ENCODE results near the gene RDX.
"Not testable (repeated sequence)": the region's sequence is repeated elsewhere in the genome, so short reads cannot be mapped to it uniquely, and the experiment has no call there.

Gene RDX

DNA sequence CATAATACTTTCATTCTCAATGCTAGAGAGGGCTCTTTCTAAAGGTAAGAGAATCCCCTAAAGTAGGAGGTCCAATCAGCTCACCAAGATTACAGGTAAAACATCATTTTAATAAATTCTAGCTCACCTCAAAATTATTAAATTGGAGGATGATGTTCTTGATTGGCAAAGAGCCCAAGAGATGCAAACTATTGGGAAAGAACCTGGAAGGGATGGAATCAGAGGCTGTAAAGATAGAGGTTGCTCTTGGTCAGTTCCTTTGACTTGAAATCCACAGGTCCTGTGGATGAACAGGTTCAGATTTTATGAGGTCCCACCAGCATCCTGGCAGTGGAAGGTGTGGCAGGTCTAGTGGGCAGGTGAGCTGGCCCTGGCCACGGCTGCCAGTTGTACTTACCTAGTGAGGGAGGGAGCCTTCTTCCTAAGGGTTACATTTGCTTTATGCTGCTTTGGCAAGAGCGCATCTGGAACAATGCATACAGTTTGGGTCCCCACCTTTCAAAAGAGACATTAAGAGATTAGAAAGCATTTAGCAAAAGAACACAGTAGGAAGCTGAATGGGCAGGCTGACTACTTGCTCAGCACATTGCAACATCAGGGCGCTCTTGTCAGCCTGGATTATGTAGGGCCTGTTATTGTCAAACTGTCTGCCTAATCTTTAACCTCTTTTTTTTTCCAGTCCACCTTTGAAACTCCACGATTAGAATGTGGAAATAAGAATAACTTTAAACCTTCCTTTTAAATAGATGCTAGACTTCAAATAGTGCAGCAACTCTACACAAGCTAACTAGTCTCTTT is 97.0 kb downstream of the RDX start:
- DNase-seq: no peak

DNA sequence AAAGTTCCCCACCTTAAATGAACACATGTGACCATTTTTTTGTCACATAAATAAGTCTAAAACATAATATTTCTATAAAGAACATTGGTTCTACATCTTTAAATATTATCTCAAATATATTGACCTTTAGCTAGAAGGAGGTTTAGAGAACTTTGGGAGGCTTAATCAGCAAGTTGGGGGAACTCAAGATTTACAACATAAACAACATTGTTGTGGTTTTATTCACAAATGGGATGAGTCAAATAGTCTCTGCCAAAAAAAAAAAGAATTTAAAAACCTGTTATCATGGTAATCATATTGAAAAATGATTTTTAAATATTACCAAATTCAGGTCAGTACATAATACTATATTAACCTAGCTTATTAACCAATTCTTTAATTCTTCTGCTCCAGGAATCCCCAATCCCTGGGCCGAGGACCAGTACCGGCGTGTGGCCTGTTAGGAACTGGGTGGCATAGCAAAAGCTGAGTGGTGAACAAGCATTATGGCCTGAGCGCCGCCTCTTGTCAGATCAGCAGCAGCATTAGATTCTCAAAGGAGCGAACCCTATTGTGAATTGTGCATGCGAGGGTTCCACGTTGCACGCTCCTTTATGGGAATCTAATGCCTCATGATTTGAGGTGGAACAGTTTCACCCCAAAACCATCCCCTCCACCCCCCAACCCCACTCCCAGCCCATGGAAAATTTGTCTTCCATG is 98.2 kb downstream of the RDX start:
- no peak for DNase-seq

DNA sequence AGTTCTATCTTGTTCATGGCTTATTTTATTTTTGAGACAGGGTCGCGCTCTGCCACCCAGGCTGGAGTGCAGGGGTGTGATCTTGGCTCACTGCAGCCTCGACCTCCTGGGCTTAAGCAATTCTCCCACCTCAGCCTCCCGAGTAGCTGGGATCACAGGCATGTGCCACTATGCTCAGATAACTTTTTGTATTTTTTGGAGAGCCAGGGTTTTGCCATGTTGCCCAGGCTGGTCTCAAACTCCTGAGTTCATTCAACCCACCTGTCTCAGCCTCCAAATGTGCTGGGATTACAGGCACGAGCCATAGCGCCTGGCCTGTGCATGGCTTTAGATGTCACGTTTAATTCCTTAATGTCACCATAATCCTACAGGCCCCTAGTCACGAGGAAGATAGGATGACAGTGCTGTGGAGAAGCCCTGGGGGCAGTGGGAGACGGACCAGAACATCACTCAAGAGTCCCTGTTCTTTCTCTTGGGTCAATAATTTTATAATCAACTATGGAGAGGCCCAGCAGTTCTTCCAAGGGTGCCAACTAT is 99.5 kb downstream of the RDX start:
- DNase-seq: no peak

DNA sequence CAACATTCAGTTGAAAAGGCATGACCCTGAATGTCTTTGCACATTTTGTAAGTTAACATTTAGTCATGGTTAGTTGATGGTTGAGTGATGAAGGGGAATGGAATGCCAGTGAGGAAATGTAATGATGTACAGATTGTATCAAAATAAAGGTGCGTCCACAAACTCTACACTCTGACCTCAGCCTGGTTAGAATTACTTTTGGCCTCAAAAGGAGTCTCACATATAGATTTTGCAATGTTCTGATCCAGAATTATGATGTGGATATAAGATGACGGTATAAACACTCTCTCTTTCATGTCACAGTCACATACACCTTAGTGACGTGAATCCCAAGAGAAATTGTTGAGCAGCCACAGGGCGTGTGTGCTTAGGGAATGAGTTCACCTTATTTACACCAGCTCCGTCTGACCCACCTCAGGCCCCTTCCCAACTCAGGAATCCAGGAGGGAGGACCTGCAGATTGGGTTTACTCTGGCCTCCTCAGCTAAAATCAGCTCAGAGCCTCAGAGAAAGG is 100.1 kb downstream of the RDX start:
- no peak for DNase-seq

DNA sequence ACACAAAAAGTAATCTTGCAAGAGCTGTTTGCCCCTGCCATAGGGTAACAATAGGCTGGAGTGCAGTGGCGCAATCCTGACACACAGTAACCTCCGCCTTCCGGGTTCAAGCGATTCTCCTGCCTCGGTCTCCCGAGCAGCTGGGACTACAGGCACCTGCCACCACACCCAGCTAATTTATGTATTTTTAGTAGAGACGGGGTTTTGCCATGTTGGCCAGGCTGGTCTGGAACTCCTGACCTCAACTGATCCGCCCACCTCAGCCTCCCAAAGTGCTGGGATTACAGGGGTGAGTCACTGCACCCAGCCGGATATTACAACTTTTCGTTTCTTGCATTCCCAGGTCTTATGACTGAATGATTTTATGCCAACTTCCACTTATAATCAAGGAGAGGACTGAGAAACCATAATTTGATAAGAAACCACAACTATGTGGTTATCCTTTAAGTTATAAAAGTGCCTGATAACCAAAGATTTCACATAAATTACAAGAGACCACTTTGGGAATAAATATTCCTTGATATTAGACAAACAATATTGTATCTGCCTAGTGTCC is 102.1 kb downstream of the RDX start:
- DNase-seq: not testable (repeated sequence)

DNA sequence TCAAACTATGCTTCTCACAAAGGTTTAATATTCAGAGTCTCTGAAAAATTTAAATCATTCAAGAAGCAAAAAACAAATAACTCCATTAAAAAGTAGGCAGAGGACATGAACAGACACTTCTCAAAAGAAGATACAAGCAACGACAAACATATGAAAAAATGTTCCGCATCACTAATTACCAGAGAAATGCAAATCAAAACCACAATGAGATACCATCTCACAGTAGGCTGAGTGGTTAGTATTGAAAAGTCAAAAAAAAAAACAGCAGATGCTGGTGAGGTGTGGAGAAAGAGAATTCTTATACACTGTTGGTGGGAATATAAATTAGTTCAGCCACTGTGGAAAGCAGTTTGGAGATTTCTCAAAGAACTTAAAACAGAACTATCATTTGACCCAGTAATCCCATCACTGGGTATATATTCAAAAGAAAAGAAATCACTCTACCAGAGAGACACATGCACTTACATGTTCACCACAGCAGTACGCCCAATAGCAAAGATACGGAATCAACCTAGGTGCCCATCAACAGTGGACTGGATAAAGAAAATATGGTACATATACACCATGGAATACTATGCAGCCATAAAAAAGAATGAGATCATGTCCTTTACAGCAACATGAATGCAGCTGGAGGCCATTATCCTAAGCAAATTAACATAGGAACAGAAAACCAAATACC is 103.7 kb downstream of the RDX start:
- DNase-seq: not testable (repeated sequence)

DNA sequence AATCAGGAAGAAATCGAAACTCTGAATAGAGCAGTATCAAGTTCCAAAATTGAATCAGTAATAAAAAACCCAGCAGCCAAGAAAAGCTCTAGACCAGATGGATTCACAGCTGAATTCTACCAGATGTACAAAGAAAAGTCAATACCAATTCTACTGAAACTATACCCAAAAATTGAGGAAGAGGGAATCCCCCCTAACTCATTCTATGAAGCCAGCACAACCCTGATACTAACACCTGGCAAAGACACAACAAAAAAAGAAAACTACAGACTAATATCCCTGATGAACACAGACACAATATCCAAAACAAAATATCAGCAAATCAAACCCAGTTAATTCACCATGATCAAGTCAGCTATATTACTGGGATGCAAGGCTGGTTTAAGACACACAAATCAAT is 105.5 kb downstream of the RDX start:
- DNase-seq: no peak

DNA sequence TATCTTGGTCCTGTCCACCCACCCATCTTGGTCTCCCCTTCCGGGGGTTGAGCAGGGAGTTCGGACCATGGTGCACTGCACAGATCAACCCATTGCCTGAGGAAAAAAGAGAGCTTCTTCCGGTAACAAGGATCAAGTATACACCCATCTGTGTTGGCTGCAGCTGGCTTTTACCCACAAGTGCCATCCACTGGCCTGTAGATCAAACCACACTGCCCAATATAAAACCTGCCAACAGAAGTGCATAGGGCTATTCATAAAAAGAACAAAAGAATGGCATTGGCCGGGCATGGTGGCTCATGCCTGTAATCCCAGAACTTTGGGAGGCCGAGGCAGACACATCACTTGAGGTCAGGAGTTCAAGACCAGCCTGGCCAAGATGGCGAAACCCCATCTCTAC is 108.7 kb downstream of the RDX start:
- no peak for DNase-seq

DNA sequence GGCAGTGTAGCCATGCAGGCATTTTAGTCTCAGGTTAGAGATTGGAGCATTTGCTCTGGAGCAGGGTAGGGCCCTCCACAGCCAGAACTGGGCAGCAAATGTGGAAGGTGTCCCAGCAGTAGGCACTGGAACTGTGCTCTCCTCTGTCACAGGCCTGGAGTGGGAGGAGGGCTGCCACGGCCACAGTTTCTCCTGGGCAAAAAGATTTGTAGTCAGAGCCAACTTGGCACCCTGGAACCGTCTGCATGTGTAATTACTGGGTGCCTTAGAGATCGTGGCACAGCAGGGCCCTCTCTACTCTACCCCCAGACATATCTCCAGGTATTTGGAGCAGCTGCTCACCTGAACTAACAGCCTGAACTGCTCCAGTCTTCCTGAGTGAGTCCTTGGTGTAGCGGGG is 109.5 kb downstream of the RDX start:
- no peak for DNase-seq

DNA sequence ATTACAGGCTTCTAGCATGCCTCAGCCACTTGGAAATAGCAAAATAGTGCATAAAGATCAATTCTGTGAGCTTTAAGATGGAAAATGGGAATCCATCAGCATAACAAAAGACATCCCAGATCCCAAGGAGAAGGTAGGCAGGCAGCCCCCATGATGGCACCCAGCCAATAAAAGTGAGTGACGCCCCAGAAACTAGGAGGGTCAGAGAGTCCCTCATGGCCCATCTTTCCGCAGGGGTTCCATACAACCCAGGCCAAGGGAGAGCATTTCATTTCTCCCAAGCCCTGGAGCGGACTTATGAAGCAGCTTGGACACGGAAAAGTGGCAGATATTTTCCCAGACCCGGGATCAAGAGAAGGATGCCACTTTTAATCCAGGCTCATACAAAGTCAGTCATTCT is 110.0 kb downstream of the RDX start:
- DNase-seq: no peak

DNA sequence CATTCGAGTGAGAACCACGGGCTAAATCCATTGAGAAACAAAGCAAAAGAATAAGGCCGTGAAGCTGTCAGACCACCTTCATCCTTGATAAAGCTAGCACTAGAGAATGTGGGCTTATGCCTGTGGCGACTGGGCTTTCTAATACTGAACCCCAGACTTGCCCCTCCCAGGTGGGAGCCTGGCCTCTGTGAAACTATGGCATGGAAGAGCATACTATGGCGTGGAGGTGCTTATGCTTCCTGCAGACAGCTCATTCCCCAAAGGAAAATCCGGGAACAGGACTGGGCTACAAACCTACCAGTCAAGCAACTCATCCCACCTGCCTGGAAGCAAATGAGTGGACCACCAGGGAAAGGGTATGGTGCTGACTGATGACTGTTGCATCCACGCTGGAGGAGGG is 110.8 kb downstream of the RDX start:
- DNase-seq: no peak

DNA sequence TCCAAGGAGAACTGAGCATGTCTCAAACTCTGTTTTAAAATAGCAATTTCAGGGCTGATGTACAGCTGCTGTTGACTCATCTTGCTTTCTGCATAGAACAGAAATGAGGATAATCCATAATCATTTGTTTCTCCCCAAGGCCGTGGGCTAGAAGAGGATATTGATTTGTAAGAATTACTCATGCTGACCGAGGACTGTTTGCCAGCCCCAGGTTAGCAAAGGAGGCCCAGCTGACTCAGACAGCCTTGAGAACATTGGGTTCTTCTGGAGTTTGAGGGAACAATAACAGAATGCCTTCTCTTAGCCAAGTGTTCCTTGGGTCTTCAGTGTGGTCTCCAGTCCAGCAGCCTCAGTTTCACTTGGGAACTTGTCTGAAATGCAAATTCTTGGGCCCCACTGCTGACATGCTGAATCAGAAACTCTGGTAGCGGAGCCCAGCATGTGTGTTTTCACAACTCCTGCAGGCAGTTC is 111.3 kb downstream of the RDX start:
- no peak for DNase-seq

DNA sequence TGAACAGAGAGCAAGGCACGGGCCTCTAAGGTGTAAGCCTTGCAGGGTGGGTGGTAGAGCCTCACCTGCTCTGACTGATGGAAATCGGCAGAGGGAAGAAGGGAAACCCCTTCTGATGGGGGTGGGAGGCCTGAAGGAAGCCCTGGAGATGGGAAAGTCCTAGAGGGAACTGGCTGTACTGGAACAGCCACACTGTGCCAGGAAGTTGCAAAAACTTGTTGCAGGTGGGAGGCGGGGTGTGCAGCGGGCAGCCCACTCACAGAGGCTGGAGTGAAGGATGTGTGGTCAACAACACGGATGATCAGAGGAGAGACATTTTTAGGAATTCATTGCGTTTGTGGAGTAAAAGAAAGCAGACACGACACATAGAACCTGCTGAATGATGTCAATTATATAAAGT is 112.0 kb downstream of the RDX start:
- DNase-seq: no peak

DNA sequence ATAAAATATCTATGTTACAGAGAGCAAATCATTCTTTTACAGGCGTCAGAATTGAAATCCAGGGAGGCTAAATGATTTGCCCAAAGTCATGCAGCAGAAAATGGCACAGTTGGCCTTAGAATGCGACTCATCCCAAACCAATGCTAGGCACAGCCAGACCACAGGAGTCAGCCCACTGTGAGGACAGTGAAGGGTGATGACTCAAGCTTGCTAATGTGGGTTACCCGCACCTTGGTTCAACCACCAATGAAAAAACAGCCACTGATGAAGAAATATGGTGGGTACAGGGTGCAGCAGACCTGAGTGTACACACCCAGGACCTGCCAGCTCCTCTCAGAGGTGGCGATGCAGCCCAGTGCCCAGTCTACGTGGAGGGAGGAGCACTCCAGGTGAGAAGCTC is 113.5 kb downstream of the RDX start:
- no peak for DNase-seq

DNA sequence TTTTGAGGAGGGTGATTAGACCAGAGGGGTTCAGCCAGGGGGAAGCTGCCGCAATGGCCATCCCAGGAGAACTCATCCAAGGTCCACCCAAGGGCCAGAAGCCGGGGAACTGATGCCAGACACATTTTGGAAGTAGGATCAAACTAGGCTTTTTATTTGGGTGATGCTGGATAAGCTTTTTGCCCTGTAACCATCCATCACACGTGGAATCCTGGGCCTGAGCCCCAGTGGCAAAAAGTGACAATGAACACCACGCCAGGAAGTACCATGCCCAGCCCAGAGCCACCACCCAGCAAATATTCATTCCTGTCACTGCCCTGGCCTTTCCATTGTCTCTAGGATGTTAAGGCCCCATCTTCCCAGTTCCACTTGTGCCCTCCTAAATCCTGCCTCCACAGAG is 117.3 kb downstream of the RDX start:
- DNase-seq: no peak

DNA sequence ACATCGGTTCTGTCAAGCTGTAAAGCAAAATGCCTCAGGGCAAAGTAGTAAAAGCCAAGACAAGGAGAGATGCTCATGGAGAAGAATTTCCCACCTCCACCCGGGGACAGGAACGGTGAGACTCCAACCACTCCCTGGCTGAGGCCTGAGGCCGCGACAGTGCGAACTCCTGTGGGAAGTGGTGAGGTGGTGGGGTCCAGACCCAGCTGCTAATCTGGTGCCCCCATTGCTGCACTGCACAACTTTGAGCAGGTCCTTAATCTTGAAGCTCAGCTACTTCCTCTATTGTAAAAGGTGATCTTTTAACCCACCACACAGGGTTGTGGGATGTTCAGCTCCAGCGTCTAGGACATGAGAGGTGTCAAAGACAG is 119.3 kb downstream of the RDX start:
- no peak for DNase-seq

DNA sequence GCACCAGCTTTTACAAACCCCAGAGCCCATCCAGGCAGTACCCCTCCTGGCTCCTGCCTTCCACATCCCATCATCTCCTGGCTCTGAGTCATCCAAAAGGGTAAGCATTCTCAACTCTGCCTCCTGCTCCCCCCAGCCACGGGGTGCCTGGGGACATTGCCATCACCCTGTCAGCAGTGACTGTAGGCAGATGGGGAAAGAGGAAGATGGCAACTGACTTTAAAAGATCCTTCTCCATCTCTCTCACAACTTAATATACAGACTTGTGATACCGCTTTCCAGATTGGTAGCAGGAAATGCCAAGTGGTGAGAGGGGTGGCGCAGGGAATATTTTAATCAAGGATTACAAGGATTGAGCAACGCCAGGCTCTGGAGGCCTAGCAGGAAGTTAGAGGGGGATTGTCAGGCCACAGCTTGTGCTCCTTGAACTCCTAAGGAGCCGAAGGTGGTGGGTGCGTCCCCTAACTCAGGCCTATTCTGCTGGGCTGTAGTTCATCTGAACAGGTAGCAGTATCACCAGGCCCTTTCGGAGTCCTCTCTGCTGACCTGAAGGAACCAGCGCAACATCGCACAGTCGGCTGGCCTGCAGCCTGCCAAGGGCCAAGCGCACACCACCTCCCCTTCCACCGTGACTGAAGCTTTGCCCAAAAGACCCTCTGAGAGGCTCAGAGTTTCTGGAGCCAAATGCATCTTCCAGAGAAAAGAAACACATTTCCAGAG is 119.9 kb downstream of the RDX start:
- DNase-seq: no peak

DNA sequence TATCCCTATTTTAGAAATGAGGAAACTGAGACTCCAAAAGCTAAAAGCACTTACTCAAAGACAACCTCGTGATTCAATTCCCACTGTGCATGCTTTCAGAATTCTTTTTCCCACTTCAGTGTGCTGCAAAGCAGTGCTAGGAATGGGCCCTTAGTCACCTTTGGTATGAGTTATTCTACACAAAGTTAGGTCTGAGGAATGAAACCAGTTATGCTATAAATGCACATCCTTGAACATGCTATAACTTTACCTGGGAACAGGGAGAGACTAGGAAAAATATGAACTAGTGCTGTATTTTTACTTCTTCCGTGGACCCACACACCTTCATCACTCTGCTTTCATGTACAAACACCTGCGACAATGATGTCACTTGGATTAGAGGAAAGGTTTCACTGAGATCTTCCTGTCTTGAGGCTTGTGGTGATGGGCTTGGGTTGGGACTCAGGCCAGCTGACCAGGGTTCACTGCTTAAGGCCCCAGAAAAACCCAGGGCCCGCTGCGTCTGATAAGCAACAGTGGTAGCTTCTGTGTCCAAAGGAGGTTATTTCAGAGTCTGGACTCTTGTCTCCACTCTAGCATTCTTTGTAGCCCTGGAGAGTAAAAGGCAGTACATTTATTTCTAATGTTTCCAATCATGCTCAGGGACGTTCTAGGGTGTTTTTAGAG is 121.6 kb downstream of the RDX start:
- no peak for DNase-seq

DNA sequence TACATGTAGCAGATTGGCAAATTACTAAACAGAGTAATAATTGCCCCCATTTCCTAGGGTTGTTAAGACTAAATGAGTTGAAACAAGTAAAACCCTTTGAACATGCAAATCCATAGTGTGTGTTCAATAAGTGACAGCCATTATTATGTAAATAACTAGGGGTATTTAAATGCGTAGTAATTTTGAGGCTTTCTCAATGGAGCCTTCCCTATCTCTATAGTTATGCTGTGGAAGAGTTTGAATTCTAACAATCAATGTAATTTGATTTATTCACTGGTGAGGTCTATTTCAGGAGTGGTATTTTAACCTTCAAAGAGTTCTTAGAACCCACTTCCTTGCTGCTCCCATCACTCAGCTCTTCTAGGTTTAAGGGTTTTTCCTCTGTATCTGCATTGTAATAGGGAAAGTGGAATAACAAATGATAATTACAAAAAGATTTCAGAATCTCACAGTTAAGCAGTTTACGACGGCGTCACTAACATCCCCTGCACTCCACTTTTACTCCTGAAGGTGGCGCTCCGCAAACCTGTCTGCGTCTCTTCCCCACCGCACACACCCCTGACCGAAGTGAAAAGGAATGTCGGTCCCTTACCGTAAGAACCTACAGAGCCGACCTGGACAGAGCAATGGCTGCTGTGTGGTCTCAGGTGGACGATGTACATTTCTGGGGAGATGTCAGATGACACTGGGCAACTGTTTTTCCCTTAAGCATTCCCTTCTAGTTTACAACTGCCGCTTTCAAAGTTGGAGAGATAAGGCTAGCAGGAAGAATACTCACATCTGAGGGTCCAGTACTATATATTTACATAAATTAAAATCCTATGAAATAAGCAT is 122.4 kb downstream of the RDX start:
- peak; percentile 9 to 39 (median 12) for DNase-seq

DNA sequence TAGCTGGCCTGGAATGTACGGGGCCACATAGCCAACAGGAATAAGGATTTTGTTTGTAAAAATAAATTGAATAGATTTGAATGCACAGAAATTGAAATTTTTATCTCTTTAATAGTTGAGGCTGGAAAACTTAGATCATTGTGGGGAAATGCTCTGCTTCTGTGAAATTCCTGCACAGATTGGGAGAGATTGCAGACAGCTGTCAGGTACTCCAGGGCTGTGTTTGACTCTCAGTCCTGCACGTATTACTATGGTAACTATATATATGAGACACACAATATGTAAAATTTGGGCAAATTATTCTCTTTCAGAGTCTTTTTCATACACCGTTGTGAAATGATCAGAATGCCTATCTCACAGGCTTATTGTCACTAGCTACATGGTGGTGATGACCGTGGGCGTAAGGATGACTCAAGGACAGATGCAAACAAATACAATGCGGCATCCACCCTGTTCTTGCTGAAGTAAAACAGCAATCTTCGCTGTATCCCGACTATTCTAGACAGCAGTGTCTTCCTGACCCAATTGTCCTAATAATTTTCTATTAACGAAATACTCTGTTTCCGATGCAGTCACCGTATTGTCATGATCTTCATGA is 123.8 kb downstream of the RDX start:
- no peak for DNase-seq

DNA sequence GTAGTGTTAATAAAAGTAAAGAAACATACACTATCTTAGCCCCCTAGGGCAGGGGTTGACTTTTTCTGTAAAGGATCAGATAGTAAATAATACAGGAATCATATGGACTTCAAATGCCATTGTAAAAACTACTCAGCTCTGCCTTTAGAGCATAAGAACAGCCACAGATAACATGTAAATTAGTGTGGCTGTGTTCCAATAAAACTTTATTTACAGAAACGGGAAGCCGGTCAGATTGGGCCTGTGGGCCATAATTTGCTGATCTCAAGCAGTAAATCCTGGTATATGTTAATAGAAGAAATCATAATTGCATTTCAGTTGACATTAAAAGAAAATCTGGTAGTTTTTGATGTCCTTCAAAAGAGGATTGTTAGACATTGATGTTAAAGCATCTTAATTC is 126.7 kb downstream of the RDX start:
- no peak for DNase-seq
